Measurements from ENCODE around the gene ZNF117. TPM values are rescaled to one million over a fixed set of nuclear protein-coding genes. Genes with fewer than 3 reads are reported as not detected.
"Not testable (repeated sequence)": the region's sequence is repeated elsewhere in the genome, so short reads cannot be mapped to it uniquely, and the experiment has no call there.

Gene ZNF117
- total RNA-seq, 1 experiment from 2014 or later, result 0.81 TPM

DNA sequence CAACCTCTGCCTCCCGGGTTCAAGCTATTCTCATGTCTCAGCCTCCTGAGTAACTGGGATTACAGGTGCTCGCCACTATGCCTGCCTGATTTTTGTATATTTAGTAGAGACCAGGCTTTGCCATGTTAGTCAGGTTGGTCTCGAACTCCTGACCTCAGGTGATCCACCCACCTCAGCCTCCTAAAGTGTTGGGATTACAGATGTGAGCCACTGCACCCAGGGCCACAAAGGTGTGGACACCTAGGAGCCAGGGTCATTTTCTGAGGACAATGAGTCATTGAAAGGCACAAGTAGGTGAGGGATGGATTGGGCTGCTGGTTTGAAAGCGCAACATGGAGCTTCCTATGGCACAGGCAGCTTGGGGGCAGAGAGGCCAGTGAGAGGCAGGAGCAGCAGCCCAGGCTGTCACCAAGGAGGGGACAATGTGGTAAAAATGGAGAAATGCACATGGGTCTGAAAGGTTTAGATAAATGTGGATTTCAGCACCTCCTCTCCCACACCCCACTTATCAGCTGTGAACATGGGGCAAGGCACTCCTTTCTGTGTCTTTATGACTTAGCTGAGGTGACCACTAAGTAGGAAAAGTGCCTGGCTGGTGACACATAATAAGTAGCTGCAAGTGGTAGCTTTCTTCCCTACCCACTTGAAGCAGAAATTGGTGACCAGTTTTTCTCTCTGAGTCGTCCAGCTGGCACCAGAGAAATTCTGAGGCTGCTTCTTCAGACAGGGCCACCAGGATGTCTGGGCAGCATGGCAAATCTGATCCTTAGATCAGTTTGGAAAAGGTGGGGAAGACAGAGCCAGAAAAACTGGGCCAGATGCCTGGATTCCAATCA is 46.0 kb downstream of the ZNF117 start:
- in situ Hi-C loops (cut with HindIII; ENCODE audit: low pct_unique_long_range_greater_than_20kb, low sequenced_read_pairs); DNase-seq (ENCODE audit: low read depth): not testable (repeated sequence)

- DNase-seq (ENCODE audit: low read depth); in situ Hi-C loops (cut with HindIII; ENCODE audit: low pct_unique_long_range_greater_than_20kb, low sequenced_read_pairs): not testable (repeated sequence)
These were observed 50.8 kb downstream of the ZNF117 start for GRCh38 chr7:64940021-64940420.

GRCh38 chr7:64938540-64938939 is 52.3 kb downstream of the ZNF117 start:
- in situ Hi-C loops (cut with HindIII; ENCODE audit: low pct_unique_long_range_greater_than_20kb, low sequenced_read_pairs), result no loop called here
- no peak for DNase-seq (ENCODE audit: low read depth)

GRCh38 chr7:64934478-64934877 is 56.4 kb downstream of the ZNF117 start:
- DNase-seq (ENCODE audit: low read depth), result no peak
- in situ Hi-C loops (cut with HindIII; ENCODE audit: low pct_unique_long_range_greater_than_20kb, low sequenced_read_pairs), result no loop called here

DNA sequence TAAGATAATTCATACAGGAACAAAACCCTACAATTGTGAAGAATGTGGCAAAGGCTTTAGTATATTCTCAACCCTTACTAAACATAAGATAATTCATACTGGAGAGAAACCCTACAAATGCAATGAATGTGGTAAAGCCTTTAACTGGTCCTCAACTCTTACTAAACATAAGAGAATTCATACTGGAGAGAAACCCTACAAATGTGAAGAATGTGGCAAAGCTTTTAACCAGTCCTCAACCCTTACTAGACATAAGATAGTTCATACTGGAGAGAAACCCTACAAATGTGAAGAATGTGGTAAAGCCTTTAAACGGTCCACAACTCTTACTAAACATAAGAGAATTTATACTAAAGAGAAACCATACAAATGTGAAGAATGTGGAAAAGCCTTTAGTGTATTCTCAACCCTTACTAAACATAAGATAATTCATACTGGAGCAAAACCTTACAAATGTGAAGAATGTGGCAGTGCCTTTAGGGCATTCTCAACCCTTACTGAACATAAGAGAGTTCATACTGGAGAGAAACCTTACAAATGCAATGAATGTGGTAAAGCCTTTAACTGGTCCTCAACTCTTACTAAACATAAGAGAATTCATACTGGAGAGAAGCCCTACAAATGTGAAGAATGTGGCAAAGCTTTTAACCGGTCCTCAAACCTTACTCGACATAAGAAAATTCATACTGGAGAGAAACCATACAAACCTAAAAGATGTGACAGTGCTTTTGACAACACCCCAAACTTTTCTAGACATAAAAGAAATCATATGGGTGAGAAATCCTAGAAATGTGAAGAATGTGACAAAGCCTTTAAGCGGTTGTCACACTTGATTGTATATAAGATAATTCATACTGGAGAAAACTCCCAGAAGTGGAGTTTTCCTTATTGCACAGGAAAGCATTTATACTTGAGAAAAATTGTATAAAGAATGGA is 62.3 kb downstream of the ZNF117 start:
- in situ Hi-C loops (cut with HindIII; ENCODE audit: low pct_unique_long_range_greater_than_20kb, low sequenced_read_pairs); DNase-seq (ENCODE audit: low read depth): not testable (repeated sequence)

Other genes with a start within 250 kb of the ZNF117 start
- 2.9 and 17.0 TPM in 2 replicates for gene ZNF138, start 196.6 kb downstream of the ZNF117 start, total RNA-seq (2014; rRNA removed; shearing (Covaris generic); ENCODE audit: low replicate concordance)
- gene ZNF273, start 87.8 kb downstream of the ZNF117 start, total RNA-seq (2014; rRNA removed; shearing (Covaris generic); ENCODE audit: low replicate concordance), result 1.1 and 8.4 TPM in 2 replicates
- not detected in 2 replicates for gene ERV3-1, start 15.7 kb upstream of the ZNF117 start, total RNA-seq (2014; rRNA removed; shearing (Covaris generic); ENCODE audit: low replicate concordance)